GM21367 (cell line): ENCODE data around the gene CENPO.

ENCODE experiments used
- ATAC-seq: cut with Tn5 transposase; IDR thresholded peaks from one replicate; pipeline ENCODE4 v1.9.1; 2021; ENCODE audit not compliant: unreplicated experiment

The CENPO gene

GRCh38 chr2:24836206-24836605 lies 43.0 kb downstream of the CENPO start:
- ATAC-seq, result no peak

GRCh38 chr2:24836706-24837105 lies 43.5 kb downstream of the CENPO start:
- ATAC-seq, result no peak

GRCh38 chr2:24837996-24838513 lies 44.8 kb downstream of the CENPO start:
- ATAC-seq, result no peak

GRCh38 chr2:24838541-24838940 lies 45.3 kb downstream of the CENPO start:
- ATAC-seq, result no peak

- ATAC-seq, result no peak
Observed at GRCh38 chr2:24839729-24840128, 46.5 kb downstream of the CENPO start.

GRCh38 chr2:24840164-24840869 lies 47.1 kb downstream of the CENPO start:
- ATAC-seq, result no peak

GRCh38 chr2:24840962-24841945 lies 48.0 kb downstream of the CENPO start:
- no peak for ATAC-seq

GRCh38 chr2:24842081-24843050 lies 49.1 kb downstream of the CENPO start:
- ATAC-seq, result no peak

- no peak for ATAC-seq
Observed at GRCh38 chr2:24843330-24843860, 50.2 kb downstream of the CENPO start.

- no peak for ATAC-seq
Observed at GRCh38 chr2:24844023-24844685, 50.9 kb downstream of the CENPO start.

GRCh38 chr2:24845691-24846090 lies 52.5 kb downstream of the CENPO start:
- ATAC-seq, result no peak

GRCh38 chr2:24850944-24851343 lies 57.7 kb downstream of the CENPO start:
- ATAC-seq, result no peak

GRCh38 chr2:24852026-24852425 lies 58.8 kb downstream of the CENPO start:
- no peak for ATAC-seq

- no peak for ATAC-seq
Observed at GRCh38 chr2:24852431-24853020, 59.3 kb downstream of the CENPO start.

GRCh38 chr2:24853046-24853445 lies 59.8 kb downstream of the CENPO start:
- ATAC-seq, result no peak

- no peak for ATAC-seq
Observed at GRCh38 chr2:24853996-24854395, 60.8 kb downstream of the CENPO start.

GRCh38 chr2:24855022-24855622 lies 61.9 kb downstream of the CENPO start:
- ATAC-seq, result no peak

- ATAC-seq, result no peak
Observed at GRCh38 chr2:24855726-24856125, 62.5 kb downstream of the CENPO start.

- ATAC-seq, result no peak
Observed at GRCh38 chr2:24856791-24857211, 63.6 kb downstream of the CENPO start.
